HEK293 (cell line): ENCODE results near the gene PLLP.

ENCODE experiments used
- CTCF ChIA-PET: fragments of 350-600 bp; formaldehyde crosslinking; extraction: SDS; loops from one replicate; lab custom pipeline; 2021; ENCODE audit warnings: antibody characterized with exemption; lab: Yijun Ruan, JAX
- POLR2A ChIA-PET: fragments of 300-600 bp; formaldehyde crosslinking; extraction: SDS; loops from one replicate; lab custom pipeline; 2020; ENCODE audit warnings: antibody characterized with exemption, inconsistent platforms; lab: Yijun Ruan, JAX
- H3K27ac ChIP-seq: fragments of 200-500 bp; sonication (Bioruptor generic); 2 replicates; pipeline ENCODE4 v1.5.1; 2014; ENCODE audit warnings: low read depth, low read length, control low read depth, inconsistent platforms; ENCODE audit errors: extremely low read depth
- H3K36me3 ChIP-seq, 2 experiments: fragments of 200-500 bp in 1 of 2; sonication (Bioruptor generic) in 1 of 2; 1 replicate in 1 of 2; 2 replicates in 1 of 2; pipeline ENCODE4 v1.5.1; 2014 to 2017; ENCODE audit warnings: inconsistent platforms in 2 of 2, low read length in 2 of 2; ENCODE audit not compliant: control insufficient read depth in 2 of 2, insufficient read depth in 1 of 2
- H3K4me1 ChIP-seq: fragments of 200-500 bp; sonication (Bioruptor generic); 2 replicates; pipeline ENCODE4 v1.5.1; 2014; ENCODE audit warnings: mild to moderate bottlenecking, low read length, inconsistent platforms; ENCODE audit not compliant: control insufficient read depth, insufficient read depth
- H3K4me3 ChIP-seq: 2 replicates; pipeline ENCODE4 v1.5.1; 2011; ENCODE audit warnings: low read depth, mild to moderate bottlenecking, control low read depth, low read length, moderate library complexity
- H3K9me3 ChIP-seq: fragments of 200-500 bp; sonication (Bioruptor generic); 2 replicates; pipeline ENCODE4 v1.5.1; 2014; ENCODE audit warnings: low read depth, low read length, inconsistent platforms; ENCODE audit not compliant: control insufficient read depth, insufficient read depth
- FEZF1 ChIP-seq: fragments of 450-650 bp; formaldehyde crosslinking; IDR thresholded peaks from 2 replicates; pipeline ENCODE4 v1.5.1; 2016; ENCODE audit warnings: missing biosample characterization, missing genetic modification characterization
- IKZF3 ChIP-seq: fragments of 450-650 bp; IDR thresholded peaks from 2 replicates; pipeline ENCODE4 v1.5.0; 2018; ENCODE audit warnings: missing biosample characterization, mild to moderate bottlenecking, missing genetic modification characterization, moderate library complexity
- KLF1 ChIP-seq: fragments of 450-650 bp; formaldehyde crosslinking; IDR thresholded peaks from 2 replicates; pipeline ENCODE4 v1.5.1; 2016; ENCODE audit warnings: missing biosample characterization, missing genetic modification characterization
- KLF16 ChIP-seq: fragments of 450-650 bp; formaldehyde crosslinking; IDR thresholded peaks from 2 replicates; pipeline ENCODE4 v1.5.1; 2017; ENCODE audit warnings: missing biosample characterization, missing genetic modification characterization
- MZF1 ChIP-seq: fragments of 450-650 bp; formaldehyde crosslinking; IDR thresholded peaks from 2 replicates; pipeline ENCODE4 v1.5.1; 2017; ENCODE audit warnings: missing biosample characterization, missing genetic modification characterization, borderline replicate concordance
- PRDM10 ChIP-seq: fragments of 450-650 bp; formaldehyde crosslinking; IDR thresholded peaks from 2 replicates; pipeline ENCODE4 v1.5.1; 2016; ENCODE audit warnings: missing biosample characterization, missing genetic modification characterization
- SETDB1 ChIP-seq: IDR thresholded peaks from one replicate; pipeline ENCODE4 v1.6.1; 2017; ENCODE audit warnings: mild to moderate bottlenecking, low read length, moderate library complexity, mixed read lengths; ENCODE audit not compliant: insufficient read length
- ZBTB1 ChIP-seq: fragments of 450-650 bp; formaldehyde crosslinking; IDR thresholded peaks from 2 replicates; pipeline ENCODE4 v1.5.1; 2016; ENCODE audit warnings: missing biosample characterization, missing genetic modification characterization
- ZBTB17 ChIP-seq: fragments of 450-650 bp; formaldehyde crosslinking; IDR thresholded peaks from 2 replicates; pipeline ENCODE4 v1.5.1; 2016; ENCODE audit warnings: missing biosample characterization, missing genetic modification characterization
- ZBTB44 ChIP-seq: fragments of 450-650 bp; IDR thresholded peaks from 2 replicates; pipeline ENCODE4 v1.5.1; 2018; ENCODE audit warnings: missing biosample characterization, mild to moderate bottlenecking, missing genetic modification characterization
- ZFHX2 ChIP-seq: fragments of 450-650 bp; formaldehyde crosslinking; conservative IDR thresholded peaks from 2 replicates; pipeline ENCODE4 v1.5.1; 2016; ENCODE audit warnings: missing biosample characterization, missing genetic modification characterization
- ZIC2 ChIP-seq: fragments of 450-650 bp; formaldehyde crosslinking; IDR thresholded peaks from 2 replicates; pipeline ENCODE4 v1.5.1; 2016; ENCODE audit warnings: missing biosample characterization, missing genetic modification characterization
- ZNF350 ChIP-seq: fragments of 450-650 bp; formaldehyde crosslinking; IDR thresholded peaks from 2 replicates; pipeline ENCODE4 v1.5.0; 2017; ENCODE audit warnings: missing biosample characterization, mild to moderate bottlenecking, missing genetic modification characterization
- ZNF423 ChIP-seq: fragments of 450-650 bp; formaldehyde crosslinking; IDR thresholded peaks from 2 replicates; pipeline ENCODE4 v1.5.1; 2016; ENCODE audit warnings: missing biosample characterization, missing genetic modification characterization
- ZNF548 ChIP-seq: fragments of 450-650 bp; formaldehyde crosslinking; IDR thresholded peaks from 2 replicates; pipeline ENCODE4 v1.5.1; 2016; ENCODE audit warnings: missing biosample characterization, missing genetic modification characterization
- ZNF660 ChIP-seq: fragments of 450-650 bp; IDR thresholded peaks from 2 replicates; pipeline ENCODE4 v1.5.1; 2018; ENCODE audit warnings: missing biosample characterization, mild to moderate bottlenecking, missing genetic modification characterization
- ZSCAN16 ChIP-seq: fragments of 450-650 bp; formaldehyde crosslinking; IDR thresholded peaks from 2 replicates; pipeline ENCODE4 v1.5.1; 2016; ENCODE audit warnings: missing biosample characterization, missing genetic modification characterization
- TF ChIP-seq, protein P1 (sequence below): fragments of 450-650 bp; formaldehyde crosslinking; IDR thresholded peaks from 2 replicates; pipeline ENCODE4 v1.5.1; 2016; ENCODE audit warnings: missing biosample characterization, missing genetic modification characterization
- TF ChIP-seq, protein P2 (sequence below): fragments of 450-650 bp; formaldehyde crosslinking; IDR thresholded peaks from 2 replicates; pipeline ENCODE4 v1.5.1; 2016; ENCODE audit warnings: missing biosample characterization, missing genetic modification characterization

PLLP gene

GRCh38 chr16:57284209-57284951 is at the start of gene PLLP (continued):
- TF ChIP-seq PRDM10 (tag by site-specific recombination) (peak; percentile 96), ZBTB1 (no peak), KLF1 (tag by site-specific recombination) (peak; percentile 67), ZNF660 (tag by site-specific recombination) (peak; percentile 34; the same call in 1 of the 2 replicates), ZBTB17 (tag by site-specific recombination) (peak; percentile 66; the same call in 1 of the 2 replicates), IKZF3 (tag by site-specific recombination) (peak; percentile 73), ZNF350 (no peak), SETDB1 (peak; percentile 12), ZSCAN16 (tag by site-specific recombination) (no peak), FEZF1 (tag by site-specific recombination) (no peak), ZIC2 (tag by site-specific recombination) (peak; percentile 39; the same call in 1 of the 2 replicates), ZFHX2 (tag by site-specific recombination) (peak; percentile 54), KLF16 (tag by site-specific recombination) (peak; percentile 89), ZNF423 (peak; percentile 40; the same call in 1 of the 2 replicates), MZF1 (peak; percentile 16; the same call in 1 of the 2 replicates), ZNF548 (tag by site-specific recombination) (no peak)
- TF ChIP-seq, protein P1, sequence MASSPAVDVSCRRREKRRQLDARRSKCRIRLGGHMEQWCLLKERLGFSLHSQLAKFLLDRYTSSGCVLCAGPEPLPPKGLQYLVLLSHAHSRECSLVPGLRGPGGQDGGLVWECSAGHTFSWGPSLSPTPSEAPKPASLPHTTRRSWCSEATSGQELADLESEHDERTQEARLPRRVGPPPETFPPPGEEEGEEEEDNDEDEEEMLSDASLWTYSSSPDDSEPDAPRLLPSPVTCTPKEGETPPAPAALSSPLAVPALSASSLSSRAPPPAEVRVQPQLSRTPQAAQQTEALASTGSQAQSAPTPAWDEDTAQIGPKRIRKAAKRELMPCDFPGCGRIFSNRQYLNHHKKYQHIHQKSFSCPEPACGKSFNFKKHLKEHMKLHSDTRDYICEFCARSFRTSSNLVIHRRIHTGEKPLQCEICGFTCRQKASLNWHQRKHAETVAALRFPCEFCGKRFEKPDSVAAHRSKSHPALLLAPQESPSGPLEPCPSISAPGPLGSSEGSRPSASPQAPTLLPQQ (tag by site-specific recombination): peak; percentile 72
- TF ChIP-seq, protein P2, sequence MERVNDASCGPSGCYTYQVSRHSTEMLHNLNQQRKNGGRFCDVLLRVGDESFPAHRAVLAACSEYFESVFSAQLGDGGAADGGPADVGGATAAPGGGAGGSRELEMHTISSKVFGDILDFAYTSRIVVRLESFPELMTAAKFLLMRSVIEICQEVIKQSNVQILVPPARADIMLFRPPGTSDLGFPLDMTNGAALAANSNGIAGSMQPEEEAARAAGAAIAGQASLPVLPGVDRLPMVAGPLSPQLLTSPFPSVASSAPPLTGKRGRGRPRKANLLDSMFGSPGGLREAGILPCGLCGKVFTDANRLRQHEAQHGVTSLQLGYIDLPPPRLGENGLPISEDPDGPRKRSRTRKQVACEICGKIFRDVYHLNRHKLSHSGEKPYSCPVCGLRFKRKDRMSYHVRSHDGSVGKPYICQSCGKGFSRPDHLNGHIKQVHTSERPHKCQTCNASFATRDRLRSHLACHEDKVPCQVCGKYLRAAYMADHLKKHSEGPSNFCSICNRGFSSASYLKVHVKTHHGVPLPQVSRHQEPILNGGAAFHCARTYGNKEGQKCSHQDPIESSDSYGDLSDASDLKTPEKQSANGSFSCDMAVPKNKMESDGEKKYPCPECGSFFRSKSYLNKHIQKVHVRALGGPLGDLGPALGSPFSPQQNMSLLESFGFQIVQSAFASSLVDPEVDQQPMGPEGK: peak; percentile 66; the same call in 1 of the 2 replicates

DNA sequence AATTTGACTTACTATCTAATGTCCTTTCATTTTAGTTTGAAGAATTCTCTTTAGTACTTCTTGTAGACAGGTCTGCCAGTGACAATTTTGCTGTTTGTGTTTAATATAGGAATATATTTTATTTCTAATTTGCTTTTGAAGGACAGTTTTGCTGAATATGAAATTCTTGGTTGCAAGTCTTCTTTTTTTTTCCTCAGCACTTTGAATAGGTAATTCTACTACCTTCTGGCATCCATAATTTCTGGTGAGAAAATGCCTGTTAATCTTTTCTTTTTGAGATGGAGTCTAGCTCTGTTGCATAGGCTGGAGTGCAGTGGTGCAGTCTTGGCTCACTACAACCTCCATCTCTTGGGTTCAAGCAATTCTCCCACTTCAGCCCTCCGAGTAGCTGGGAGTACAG is 48.9 kb upstream of the PLLP start:
- CTCF ChIA-PET: no interaction called here
- no peak overlapping the region for H3K4me3 ChIP-seq
- H3K9me3 ChIP-seq: no peaks in the 10 kb centered on the region
- no peak for TF ChIP-seq ZBTB44 (tag by site-specific recombination)
- TF ChIP-seq SETDB1: peak; percentile 58
- TF ChIP-seq, all 188 proteins: peak for 1
- POLR2A ChIA-PET: no interaction called here
- Histone ChIP-seq H3K27ac (no peak overlapping the region), H3K4me1 (no peaks in the 10 kb centered on the region), H3K36me3 (no peaks in the 10 kb centered on the region)
